GM18867 (cell line): ENCODE measurements around the gene GPR152.
"Not testable (repeated sequence)": the region's sequence is repeated elsewhere in the genome, so short reads cannot be mapped to it uniquely, and the experiment has no call there.

Experiments used
- ATAC-seq: cut with Tn5 transposase; IDR thresholded peaks from one replicate; pipeline ENCODE4 v1.9.1; 2021; ENCODE audit warnings: mild to moderate bottlenecking, moderate library complexity; ENCODE audit not compliant: unreplicated experiment

The GPR152 gene

DNA sequence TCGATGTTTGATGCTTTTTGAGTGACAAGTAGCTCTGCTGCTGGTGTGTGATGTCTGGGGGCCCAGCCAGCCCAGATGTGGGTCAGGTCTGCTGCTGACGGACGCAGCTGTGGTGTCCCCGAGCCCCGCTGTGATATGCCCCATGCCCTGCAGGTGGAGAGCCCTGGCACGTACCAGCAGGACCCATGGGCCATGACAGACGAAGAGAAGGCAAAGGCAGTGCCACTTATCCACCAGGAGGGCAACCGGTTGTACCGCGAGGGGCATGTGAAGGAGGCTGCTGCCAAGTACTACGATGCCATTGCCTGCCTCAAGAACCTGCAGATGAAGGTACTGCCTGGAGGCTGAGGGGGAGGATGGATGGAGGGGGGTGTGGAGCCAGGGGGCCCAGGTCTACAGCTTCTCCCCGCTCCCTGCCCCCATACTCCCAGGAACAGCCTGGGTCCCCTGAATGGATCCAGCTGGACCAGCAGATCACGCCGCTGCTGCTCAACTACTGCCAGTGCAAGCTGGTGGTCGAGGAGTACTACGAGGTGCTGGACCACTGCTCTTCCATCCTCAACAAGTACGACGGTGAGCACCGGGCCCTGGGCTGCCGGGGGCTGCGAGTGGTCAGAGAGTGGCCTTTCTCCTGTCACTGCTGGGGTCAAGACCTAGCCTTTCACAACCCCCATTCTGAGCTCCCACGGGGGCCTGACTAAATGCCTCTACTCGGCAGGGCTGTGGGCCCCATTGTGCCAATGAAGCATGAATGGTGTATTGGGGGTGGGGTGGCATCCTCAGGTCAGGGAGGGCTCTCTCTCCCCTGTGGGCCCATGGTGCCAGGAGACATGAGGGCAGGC lies 37.6 kb upstream of the GPR152 start:
- ATAC-seq: no peak

DNA sequence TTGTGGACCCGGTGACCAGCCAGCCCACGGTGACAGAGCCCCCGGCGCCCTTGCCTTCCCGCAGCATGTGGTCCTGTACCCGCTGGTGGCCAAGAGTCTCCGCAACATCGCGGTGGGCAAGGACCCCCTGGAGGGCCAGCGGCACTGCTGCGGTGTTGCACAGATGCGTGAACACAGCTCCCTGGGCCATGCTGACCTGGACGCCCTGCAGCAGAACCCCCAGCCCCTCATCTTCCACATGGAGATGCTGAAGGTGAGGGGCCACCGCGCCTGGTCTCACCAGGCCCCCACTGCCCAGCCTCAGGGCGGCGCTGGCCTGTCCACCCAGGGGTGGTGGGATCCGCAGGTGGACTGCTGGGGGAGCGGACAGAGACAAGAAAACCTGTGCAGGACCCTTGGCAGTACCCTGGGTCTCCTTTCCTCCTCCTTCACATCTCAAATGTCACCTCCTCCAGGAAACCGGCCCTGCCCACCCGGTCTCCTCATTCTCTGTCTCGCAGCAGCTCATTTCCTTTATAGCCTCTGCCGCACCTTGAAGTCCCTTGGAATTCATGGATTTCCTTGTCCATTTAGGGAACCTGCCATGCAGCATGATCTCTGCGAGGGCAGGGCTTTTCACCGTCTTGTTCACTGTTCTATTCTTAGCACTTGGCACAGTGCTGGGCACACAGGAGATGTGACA lies 36.8 kb upstream of the GPR152 start:
- no peak for ATAC-seq

DNA sequence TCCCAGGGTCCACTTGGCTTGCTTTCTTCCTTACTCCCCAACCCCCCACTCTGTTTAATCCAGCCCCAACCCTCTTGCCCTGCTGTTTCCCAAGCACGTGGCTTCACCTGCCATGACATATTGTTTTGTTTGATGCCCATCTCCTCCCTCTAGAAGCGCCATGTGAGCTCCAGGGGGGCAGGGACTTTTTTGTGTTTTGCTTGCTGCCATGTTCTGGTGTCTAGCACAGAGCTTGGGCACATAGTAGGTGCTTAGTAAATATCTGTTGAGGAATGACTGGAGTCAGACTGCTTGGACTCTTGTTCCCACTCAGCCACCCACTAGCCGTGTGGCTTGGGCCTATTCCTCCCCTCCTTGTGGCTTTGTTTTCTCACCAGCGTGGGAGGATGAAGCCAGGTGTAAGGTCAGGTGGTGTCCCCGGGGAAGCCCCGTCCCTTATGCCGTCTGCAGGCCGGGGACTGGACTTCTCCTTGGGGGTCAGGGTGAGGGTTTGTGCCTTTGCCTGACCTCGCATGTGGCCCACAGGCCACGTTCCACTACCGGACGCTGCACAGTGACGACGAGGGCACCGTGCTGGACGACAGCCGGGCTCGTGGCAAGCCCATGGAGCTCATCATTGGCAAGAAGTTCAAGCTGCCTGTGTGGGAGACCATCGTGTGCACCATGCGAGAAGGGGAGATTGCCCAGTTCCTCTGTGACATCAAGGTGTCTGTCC lies 34.1 kb upstream of the GPR152 start:
- peak; percentile 29 for ATAC-seq

DNA sequence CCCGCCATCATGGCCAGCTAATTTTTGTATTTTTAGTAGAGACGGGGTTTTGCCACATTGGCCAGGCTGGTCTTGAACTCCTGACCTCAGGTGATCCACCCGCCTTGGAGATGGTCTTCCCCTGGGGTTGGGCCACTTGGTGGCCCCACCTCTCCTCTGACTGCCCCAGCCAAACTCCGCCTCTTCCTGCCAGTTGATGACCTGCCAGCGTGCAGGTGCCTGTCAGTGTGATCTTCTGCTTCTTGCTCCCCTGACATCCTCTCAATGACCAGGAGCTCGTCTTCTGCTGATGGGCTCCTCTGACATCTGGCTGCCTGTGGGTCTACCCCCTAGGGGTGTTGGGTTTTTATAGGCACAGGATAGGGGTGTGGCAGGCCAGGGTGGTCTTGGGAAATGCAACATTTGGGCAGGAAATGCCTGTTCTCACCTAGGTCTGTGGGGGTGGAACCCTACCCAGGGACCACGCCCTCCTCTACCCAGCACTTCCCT lies 33.4 kb upstream of the GPR152 start:
- ATAC-seq: not testable (repeated sequence)

DNA sequence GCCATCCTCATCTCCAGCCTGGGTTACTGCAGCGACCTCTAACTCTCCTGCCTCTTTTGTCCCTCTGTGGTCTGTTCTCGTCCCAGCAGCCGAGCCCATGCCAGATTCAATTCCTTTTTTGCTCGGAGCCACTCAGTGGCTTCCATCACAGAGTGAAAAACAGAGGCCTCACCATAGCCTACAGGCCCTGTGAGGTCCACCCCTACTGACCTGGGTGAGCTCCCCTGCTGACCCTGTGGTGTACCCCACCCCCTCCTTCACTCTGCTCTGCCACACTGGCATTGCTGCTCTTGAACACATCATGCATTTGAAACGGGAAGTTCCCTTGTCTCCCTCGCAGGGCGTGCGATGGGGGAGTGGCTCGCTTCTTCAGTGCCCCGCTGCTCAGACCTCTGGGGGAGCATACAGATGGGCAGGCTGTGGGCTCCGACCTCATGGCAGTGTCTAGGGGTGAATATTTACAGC lies 32.4 kb upstream of the GPR152 start:
- no peak for ATAC-seq

DNA sequence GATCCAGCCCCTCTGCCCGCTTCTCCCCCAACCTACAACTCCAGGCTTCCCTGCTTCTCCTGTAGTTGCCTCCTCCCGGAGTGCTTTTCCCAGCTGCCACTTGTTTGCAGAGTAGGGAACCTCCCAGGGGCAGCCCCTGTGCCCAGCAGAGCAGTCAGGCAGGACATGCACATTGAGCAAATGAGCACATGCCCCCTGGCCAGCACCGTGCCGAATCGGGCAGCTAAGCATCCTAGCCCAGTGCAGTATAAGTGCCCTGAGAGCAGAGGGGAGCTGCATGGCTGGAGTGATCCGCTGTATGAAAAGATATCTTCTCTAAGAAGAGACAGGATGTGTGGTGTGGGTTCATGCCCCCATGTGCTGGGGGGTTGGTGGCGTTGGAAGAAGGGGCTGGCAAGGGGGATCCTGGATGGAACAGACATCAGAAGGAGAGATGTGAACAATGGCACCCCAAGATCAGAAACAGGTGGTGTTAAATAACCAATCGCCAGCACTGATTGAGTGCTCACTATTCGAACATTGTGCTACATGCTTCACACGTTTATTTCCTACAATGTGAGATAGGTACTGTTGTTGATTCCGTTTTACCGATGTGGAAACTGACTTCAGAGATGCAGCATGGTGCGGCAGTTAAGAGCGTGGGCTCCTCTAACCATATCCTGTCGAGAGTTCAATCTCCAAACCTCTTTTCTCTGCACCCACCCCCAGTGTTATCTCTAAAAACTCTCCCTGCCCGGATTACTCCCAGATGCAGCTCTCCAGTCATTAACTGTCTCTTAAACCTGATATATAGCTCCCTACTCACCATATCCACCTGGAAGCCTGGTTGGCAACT lies 31.5 kb upstream of the GPR152 start:
- ATAC-seq: no peak

DNA sequence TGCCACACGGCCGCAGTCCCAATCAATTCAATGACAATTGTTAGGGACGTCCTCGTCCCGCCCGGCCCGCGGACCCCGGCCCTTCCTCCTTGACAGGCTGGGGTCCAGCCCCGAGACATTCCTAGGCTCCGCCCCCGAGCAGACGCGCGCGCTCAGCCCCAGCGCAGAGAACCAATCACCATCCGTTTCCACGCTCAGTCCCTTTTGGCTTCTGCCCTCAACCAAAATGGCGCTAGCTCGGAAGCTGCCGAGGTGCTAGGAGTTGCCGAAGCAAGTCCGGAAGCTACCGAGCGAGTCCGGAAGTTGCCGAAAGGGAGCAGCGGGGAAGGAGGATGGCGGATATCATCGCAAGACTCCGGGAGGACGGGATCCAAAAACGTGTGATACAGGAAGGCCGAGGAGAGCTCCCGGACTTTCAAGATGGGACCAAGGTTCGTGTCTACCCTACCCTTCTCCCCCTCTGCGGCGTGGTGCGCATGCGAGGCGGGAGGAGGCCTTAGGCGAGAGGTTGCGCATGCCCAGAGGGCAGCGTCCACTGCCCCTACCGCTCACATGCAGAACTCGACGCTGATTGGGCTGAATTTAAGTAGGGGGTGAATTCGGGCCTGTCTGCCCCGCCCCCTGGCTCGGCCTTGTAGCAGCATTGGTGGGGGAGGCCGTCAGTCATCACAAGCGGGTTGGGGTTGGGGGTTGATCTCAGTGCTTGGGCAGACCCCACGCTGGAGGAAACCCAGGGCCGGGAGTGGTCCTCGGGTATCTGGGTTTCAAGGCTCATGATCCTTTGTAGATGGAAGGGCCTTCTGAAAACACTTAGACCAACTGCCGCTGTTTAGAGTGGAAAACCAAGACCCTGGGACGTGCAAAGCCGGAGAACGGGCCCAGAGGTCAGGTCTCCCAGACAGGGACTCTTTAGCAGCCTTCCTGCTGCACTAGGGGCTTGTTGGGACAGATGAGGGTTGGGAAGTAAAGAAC lies 30.6 kb upstream of the GPR152 start, which contains the start of gene AIP:
Gene AIP (plus strand): TSS at position 200 of the 972 bp plus-strand sequence. CDS start 133 bp downstream, at position 333.
- peak; percentile 72 for ATAC-seq

DNA sequence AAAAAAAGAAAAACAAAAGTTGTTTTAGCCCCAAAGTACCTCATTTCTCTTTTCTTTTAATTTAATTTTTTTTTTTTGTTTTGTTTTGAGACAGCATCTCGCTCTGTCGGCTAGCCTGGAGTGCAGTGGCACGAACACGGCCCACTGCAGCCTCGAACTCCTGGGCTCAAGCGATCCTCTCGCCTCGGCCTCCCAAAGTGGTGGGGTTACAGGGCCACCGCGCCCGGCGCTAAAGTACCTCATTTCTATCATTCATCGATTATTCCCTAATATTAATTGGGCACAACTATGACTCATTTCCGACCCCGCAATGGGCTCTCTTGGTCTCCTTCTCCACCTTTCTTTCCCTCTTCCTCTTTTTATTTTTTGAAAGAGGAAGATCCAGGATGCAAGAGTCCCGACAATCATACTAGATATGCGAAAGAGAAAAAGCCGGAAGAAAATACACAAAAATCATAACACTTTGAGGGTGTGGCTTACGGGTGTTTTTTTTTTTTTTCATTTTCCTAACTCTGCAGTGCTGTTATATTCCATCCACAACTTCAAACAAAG lies 29.8 kb upstream of the GPR152 start:
- peak; percentile 4 for ATAC-seq

DNA sequence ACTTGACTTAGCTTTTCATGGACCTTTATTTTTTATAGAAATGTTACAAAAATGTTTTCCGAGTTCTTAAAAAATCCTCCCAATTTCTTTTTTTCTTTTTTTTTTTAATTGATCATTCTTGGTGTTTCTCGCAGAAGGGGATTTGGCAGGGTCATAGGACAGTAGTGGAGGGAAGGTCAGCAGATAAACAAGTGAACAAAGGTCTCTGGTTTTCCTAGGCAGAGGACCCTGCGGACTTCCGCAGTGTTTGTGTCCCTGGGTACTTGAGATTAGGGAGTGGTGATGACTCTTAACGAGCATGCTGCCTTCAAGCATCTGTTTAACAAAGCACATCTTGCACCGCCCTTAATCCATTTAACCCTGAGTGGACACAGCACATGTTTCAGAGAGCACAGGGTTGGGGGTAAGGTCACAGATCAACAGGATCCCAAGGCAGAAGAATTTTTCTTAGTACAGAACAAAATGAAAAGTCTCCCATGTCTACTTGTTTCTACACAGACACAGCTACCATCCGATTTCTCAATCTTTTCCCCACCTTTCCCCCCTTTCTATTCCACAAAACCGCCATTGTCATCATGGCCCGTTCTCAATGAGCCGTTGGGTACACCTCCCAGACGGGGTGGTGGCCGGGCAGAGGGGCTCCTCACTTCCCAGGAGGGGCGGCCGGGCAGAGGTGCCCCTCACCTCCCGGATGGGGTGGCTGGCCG lies 25.0 kb upstream of the GPR152 start:
- not testable (repeated sequence) for ATAC-seq

DNA sequence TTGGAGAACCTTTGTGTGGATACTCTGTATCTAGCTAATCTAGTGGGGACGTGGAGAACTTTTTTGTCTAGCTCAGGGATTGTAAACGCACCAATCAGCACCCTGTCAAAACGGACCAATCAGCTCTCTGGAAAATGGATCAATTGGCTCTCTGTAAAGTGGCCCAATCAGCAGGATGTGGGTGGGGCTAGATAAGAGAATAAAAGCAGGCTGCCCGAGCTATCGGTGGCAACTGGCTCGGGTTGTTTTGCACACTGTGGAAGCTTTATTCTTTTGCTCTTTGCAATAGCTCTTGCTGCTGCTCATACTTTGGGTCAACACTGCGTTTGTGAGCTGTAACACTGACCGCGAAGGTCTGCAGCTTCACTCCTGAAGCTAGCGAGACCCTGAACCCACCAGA lies 24.2 kb upstream of the GPR152 start:
- ATAC-seq: not testable (repeated sequence)

DNA sequence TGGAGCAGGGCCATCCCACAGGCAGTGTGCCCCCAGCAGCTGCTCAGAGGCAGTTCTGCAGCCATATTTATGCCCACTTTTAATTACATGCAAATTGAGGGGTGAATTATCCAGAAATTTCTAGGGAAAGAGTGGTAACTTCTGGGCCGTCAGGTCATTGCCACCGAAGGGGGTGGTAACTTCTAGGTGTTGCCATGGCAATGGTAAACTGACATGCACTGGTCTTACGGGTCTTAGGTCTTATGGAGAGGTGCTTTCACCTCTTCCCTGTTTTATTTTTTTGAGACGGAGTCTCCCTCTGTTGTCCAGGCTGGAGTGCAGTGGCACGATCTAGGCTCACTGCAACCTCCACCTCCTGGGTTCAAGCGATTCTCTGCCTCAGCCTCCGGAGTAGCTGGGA lies 20.4 kb upstream of the GPR152 start:
- no peak for ATAC-seq

DNA sequence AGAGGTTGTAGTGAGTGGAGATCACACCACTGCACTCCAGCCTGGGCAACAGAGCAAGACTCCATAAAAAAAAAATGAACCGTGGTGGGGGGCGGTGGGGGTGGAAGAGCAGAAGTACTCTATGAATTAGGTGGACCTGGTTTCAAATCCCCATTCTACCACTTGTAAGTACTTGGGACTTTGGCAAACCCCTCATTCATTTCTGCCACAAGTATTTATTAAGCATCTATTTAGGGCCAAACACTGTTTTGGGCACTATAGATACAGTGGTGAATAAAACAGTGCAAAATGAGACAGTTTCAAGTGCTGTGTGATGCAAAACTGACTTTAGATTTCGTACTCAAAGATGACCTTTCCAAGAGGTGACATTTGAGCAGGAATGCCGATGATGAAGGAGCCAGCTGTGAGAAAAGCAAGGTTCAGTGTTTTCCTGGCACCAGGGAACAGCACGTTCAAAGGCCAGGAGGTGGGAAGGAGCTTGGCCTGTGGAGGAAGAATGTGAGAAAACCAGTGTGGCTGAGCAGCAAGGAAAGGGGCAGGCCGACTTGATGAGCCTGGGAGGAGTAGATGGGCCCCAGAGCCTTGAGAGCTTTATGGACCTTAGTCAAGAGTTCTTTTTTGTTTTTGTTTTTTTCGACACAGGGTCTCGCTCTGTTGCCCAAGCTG lies 17.9 kb upstream of the GPR152 start:
- no peak for ATAC-seq

DNA sequence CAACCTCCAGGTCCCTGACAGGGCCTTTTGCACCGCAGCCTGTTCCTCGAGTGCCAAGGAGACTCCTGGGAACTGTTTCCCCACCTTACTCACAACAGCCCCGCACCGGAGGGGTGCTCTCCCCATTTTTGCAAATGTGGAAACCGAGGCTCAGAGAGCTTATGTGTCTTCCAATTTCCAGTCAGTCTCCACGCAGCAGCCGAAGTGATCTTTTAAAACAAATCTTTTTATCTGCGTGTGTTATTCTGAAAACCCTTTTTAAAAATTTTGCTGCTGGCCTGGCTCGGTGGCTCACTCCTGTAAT lies 16.9 kb upstream of the GPR152 start:
- no peak for ATAC-seq

DNA sequence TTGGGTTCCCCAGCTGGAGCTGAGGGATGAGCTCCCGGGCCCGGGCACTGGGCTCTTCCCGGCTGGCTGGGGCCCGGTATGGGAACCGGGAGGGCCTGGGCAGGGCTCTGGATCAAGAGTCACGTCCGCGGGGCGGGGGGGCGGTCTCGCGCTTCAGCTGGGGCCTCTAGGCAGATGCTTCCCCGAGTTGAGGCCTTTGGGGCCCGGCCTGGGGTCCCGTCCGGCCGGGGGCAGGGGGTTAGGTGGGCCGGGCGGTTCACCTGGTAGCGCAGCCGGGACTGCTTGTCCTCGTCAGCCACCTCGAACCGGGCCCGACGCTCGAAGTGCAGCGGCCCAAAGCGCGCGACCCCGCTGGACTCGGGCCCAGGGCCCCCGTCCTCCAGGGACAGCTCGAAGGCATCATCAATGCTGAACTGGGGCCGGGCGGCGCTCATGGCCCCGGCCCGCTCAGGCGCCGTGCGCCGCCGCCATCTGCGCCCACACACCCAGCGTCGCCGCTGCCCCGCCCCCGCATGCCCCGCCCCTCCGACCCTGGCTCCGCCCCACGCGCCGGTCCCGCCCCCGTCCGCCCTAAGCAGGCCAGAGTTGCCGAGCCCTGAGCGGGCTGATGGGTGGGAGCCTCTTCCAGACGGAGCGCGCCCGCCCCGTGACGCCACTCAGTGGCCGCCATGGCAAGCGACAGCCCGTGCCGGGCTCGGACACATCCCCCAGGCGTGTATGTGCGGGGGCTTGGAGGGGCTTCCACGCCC lies 16.4 kb upstream of the GPR152 start, which contains the start of gene TMEM134:
Gene TMEM134 (minus strand): TSS at position 493 of the 749 bp plus-strand sequence. CDS start 59 bp downstream, at position 434.
- ATAC-seq: peak; percentile 66

DNA sequence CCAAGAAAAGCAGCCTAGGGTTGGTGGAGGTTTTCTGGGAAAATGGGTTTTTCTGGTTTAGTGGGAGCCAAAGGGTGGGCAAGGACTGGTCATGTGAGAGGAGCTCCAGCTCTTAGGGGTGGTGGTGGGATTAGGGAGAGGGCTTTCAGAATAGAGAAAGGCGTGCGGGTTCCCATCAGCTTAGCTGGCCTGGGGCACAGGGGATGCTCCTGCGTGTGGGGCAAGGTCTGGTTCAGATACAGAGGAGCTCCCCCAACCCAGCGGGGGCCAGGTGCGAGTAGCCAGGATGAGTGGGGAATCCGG lies 15.9 kb upstream of the GPR152 start:
- no peak for ATAC-seq

DNA sequence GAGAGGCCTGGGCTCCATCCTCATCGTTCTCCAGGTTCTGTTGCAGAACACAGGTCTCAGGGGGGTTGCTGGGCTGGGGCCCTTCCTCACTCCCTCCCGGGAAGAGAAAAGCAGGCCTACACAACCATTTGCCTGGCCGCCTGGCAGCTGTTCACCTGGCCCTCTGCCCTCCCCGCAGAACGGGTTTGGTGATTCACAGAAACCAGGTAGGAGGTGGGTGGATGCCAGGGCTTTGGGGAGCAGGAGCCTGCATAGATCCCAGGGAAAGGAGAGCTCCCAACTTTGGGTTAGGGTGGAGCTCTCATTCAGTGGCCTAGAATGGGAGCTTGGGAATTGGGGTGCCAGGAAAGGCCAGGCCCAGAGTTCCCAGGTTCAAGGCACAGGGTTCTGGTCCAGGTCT lies 15.5 kb upstream of the GPR152 start:
- no peak for ATAC-seq
